NCI-H446 treated with DMSO at 0.1 percent for 48 hours (cell line): Measurements from ENCODE around the gene ZNF100.
"Not testable (repeated sequence)": the region's sequence is repeated elsewhere in the genome, so short reads cannot be mapped to it uniquely, and the experiment has no call there.

Experiments used
- DNase-seq: peaks from one replicate; lab custom pipeline; 2025; lab: John Stamatoyannopoulos, UW

ZNF100 gene

GRCh38 chr19:21704320-21704719, 63.1 kb downstream of the ZNF100 start:
- no peak for DNase-seq

- DNase-seq, result no peak
Measured at GRCh38 chr19:21699197-21699596, 68.2 kb downstream of the ZNF100 start.

GRCh38 chr19:21698215-21698614, 69.2 kb downstream of the ZNF100 start:
- DNase-seq, result no peak

- DNase-seq, result no peak
Measured at GRCh38 chr19:21697698-21698097, 69.7 kb downstream of the ZNF100 start.

GRCh38 chr19:21694171-21694906, 73.0 kb downstream of the ZNF100 start:
- DNase-seq, result no peak

GRCh38 chr19:21693399-21693798, 74.0 kb downstream of the ZNF100 start:
- no peak for DNase-seq

GRCh38 chr19:21691661-21692060, 75.7 kb downstream of the ZNF100 start:
- no peak for DNase-seq

GRCh38 chr19:21688464-21688863, 78.9 kb downstream of the ZNF100 start:
- DNase-seq, result no peak

- no peak for DNase-seq
Measured at GRCh38 chr19:21680671-21681070, 86.7 kb downstream of the ZNF100 start.

GRCh38 chr19:21680026-21680425, 87.4 kb downstream of the ZNF100 start:
- no peak for DNase-seq

- no peak for DNase-seq
Measured at GRCh38 chr19:21677696-21678418, 89.5 kb downstream of the ZNF100 start.

GRCh38 chr19:21674454-21674853, 92.9 kb downstream of the ZNF100 start:
- DNase-seq, result no peak

- DNase-seq, result not testable (repeated sequence)
Measured at GRCh38 chr19:21673479-21673878, 93.9 kb downstream of the ZNF100 start.
